Stimulated activated CD8-positive, alpha-beta memory T cell treated with anti-CD3 and anti-CD28 coated beads, Interleukin-15, amount 100 ng/mL, for 4 hours (primary cell): ENCODE measurements around the gene TSPAN32.
"Not testable (repeated sequence)": the region's sequence is repeated elsewhere in the genome, so short reads cannot be mapped to it uniquely, and the experiment has no call there.

Experiments
- DNase-seq, 2 donors: peaks; one replicate each; pipeline ENCODE4 v3.0.0-alpha.2; 2020; ENCODE audit warnings: low read depth in 2 of 2

TSPAN32 gene

DNA sequence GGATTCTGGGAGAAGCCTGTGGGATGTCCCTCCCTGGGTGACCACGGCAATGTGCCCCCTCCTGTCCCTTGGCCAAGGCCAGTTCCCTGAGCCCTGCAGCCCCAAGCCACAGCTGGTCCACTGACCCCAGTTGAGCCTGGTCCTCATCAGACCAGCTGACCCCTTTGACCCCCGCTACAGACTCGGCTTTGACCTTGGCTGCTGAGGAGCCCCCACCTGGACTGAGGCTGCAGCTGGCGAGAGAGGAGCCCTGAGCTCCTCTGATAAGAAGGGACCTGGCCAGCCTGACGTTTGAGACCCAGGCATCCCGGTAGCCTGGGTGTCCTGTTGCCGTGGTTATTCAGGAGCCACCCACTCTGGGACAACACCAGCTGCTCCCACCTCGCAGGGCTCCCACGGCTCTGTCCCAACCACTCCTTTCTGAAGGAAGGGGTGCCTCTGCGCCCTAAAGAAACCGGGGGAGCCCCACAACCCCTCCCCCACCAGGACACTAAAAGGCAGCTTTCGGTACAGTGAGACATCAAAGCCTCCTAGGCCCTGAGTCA is 34.4 kb upstream of the TSPAN32 start:
- no peak for DNase-seq

DNA sequence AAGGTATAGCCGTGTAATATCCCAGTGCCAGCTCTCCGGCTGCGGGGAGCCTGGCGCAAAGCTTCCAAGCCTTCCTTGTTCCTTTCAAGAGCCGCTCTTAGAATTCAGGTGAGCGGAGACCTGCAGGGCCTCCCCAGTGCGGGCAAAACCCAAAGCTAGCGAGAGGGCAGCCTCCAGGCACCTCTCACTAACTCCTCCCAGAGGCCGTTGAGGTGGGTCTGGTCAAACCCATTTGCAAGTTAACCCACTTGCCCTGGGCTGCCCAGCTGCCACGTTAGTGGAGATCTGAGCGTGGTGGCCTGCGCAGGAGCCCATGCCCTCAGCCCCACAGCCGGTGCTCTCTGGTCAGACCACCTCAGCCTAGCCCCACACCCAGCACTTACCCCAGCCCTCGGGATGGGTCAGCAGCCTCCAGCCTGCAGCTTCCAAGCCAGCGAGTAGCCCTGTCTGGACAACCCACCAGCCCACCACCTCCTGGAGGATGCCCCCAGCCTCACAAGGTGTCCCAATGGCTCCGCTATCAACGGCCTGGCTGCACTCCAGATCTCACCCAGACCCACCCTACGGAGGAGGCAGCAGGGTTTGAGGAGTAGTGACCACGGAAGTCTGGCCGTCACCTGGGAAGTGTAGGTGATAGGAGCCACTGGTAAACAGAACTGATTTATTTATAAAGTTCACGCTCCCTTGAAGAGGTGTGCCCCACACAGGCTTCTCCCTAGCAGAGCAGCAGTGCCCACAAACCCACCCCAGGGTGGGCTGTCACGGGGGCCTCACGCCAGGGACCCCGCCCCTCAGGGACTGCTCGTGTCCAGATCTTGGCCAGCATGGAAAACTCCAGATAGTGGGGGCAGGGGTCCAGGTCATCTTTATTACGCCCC is 33.7 kb upstream of the TSPAN32 start:
- no peak for DNase-seq

DNA sequence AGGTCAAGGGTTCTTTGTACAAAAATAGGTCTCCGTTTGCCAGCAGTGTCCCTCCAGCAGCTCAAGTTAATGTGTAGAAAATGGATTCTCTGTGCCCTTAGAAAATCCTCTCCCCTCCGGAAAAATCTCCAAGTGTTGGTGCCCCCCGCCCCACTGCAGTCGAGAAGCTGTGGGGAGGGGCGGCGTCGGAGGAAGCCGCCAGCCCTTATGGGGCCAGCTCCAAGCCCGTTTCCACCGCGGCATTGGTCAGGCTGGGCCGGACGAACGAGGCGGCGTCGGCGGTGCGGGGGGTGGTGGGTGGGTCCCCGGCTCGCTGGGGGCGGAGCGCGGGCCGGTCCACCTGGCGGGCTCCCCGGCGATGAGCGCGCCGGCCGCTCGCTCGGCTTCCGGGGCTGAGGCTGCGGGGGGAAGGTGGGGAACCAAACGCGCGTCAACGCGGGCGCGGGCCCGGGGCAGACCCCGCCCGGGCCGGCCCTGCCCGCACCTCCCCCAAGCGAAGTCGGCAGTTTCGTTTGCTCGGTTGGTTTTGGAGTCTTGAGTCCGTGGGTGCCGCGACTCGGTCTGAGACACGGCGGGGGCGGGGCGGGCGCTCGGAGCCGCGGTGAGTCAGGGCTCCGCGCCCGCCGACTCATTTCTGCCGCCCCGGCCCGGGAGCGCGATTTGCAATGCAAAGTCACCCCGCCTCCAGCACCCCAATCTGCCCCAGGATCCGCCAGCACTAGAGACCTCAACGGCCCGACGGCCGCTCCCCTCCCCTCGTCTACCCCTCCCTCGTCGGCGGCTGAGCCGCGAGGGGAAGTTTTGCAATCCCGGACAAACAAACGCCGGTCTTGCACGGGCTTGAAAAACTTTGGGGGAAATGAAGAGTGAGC is 32.8 kb upstream of the TSPAN32 start:
- peak; percentile 78 to 82 for DNase-seq

DNA sequence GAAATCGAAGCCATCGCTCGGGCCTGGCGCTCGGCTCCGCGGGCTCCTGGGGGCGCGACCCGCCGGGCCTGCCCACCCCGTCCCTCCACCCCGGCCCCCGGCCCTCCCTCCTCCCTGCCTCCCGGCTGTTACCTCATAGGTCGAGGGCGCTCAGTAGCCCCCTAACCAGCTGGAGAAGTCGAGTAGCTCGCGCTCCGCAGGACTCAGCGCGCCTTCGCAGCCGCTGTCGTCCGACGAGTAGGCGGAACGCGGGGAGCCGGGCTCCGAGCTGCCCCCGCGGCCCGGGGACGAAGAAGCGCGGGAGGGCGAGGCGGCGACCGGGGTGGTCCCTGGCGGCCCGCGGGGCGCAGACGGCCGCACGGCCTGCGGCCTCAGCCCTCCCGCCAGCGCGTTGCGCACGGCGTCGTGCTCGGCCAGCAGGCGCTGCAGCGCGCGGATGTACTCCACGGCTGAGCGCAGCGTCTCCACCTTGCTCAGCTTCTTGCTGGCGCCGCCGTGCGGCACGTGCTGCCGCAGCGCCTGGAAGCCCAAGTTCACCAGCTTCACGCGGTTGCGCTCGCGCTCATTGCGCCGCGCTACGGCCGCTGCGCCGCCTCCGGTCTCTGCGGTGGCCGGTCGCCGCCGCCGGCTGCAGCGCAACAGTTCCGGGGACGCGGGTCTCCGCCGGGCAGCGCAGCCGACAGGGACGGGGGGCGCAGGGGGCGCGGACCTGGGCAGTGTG is 32.1 kb upstream of the TSPAN32 start:
- no peak for DNase-seq

DNA sequence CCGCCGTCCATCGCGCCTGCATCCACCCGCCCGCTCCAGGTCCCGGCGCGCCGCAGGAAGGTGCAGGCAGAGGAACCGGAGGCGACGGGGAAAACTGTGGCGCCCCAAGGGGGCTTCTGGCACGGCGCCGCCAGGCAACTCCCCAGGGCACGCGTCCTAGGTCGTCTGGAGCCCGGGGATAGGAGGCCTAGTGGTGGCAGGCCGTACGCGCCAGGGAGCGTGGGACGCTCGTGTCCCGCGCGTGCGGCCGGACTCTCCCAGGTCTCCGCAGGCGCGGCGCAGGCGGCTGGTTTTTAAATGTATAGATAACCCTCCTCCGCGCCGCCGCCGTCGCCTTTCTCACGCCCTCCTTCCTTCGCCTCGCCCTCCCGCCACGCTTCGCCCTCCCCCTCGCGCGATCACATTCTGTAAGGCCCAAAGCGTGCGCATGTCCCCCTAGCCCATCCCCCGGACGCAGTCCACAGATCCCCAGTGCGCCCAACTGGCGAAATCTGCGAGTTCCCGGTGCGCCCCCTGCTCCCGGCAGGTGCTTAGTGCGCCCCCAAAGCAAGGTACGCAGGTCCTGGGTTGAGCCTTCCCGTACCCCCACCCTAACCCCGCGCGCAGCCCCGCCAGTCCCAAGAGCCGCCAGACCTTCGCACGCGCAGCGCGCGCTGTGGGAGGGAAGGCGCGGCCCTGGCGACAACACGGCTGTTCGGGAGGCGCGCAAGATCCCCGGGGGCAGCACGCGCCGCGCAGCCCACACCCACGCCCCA is 31.3 kb upstream of the TSPAN32 start, which contains the start of gene ASCL2:
Gene ASCL2 (minus strand): TSS at position 267 of the 755 bp plus-strand sequence. CDS start 256 bp downstream, at position 11.
- DNase-seq, result no peak

DNA sequence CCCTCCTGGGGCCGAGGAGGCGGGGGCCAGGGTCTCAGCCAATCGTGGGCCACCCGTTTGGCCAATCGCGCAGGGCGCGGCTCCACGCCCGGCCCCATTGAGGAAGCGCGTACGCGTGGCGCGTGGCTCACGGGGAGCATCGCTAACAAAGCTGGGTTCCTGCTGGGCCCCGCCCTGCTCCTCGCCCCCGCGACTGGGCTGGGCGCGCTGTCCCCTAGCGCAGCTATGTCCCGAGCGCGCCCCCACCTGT is 30.8 kb upstream of the TSPAN32 start:
- peak; percentile 47 to 66 for DNase-seq

DNA sequence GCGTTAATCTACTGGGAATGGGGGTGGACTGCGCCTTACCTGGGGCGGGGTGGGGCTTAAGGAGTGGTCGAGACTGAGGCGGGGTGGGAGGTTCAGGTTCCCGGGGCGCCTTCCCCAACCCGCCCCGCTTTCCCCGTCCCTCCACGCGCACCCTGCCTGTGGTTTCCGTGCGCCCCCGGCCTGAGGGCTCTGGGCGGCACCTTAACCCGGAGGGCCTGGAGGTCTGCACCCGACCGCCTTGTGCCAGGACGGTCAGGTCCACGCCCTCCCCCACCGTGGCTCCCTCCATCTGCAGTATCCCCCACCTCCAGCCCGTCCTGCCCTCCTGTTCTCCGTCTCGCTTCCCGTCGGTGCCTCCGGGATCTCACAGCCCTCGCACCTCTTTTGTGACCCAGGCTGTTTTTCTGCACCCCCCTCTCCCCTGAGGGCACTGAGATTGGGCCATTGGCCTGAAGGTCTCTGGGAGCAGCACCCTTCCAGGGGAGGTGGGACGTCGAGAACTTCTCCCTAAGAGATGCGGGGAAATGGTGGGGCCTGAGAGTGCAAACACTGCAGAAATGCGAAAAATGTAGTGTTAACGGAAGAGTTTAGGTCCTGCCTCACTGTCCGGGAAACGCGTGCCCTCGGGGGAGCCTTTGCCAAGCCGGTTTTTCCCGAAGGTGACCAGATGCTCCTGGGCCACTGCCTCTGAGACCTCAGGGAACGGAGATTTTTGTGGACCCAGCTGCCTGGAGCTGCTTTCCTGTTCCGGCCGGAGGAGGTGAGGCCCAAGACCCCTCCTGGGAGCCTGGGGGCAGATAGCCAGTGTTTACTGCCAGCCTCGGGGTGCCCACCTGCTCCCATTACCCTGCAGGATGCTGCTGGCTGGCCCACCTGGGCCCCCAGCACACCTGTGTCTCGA is 30.2 kb upstream of the TSPAN32 start:
- no peak for DNase-seq

DNA sequence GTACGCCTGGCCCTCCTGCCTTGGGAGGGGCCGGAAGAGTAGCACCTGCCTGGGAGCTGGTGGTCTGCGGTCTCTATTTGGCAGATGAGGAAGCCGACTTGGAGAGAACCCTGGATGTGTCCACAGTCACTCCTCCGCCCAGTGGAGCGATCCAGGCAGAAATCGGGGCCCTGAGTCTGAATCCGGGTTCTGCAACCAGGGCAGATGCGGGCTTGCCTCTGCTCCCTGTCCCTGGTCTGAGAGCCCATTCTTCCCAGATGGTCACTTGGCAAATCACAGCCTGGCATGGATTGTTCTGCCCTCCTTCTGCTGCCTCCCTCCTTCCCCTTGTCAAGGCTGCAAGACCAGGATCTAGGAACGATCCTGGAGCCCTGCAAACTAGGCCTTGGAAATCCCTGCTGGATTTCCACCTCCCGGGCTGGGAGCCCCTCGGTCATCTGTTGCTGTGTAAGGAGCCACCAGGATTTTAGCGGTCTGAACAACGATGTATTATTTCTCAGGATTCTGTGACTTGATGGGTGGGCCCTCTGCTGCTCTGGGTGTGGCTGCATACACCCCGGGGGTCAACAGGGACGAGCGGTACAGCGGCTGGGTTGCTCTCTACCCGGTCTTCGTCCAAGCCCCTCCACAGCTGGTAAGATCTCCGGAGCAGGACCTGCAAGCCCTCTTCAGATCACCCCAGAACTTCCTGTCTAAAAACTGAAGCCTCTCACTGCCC is 29.4 kb upstream of the TSPAN32 start:
- no peak for DNase-seq

DNA sequence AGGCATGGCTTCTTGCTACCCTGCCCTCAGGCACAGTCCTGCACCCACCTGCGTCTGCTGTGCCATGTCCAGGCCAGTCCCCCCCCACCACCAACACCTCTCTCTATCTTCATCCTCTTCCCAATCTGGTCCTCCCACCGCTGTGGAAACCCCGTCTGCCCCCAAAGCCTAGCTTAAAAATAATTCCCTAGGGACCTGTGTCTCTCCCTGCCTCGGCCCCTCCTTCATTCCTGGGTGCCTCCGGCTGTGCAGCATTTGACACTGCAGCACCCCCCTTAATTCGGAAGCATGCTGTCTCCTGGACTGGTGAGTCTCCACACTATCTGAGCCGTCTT is 28.9 kb upstream of the TSPAN32 start:
- DNase-seq, result no peak

DNA sequence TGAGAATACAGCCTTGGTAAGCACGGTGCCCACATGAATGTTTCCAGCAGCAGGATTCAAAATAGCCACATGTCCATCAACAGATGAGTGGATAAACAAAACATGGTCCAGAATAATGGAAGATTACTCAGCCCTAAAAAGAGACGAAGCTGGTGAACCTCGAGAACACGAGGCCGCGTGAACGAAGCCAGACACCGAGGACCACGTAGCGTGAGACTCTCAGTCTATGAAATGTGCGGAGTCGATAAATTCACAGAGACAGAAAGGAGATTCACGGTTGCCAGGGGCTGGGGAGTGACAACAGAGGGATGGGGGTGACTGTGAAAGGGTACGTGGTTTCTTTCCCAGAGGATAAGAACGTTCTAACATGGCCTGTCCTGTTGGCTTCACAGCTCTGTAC is 28.5 kb upstream of the TSPAN32 start:
- no peak for DNase-seq

DNA sequence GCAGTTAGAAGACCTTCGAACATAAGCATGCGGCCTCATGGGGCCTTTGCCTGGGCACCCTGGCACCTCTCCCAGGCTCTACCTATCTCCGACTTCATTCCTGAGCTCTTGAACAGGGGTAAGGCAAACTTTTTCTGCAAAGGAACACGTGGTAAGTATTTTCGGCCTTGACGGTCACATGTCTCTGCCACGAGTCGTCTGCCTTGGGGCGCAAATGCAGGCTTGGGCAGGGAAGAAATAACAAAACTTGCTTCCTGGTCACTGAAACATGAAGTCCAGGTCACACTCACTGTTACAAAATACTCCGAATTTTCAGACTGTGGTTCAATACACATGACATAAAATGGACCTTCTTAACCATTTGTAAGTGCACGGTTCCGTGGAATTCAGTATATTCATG is 28.0 kb upstream of the TSPAN32 start:
- DNase-seq, result no peak

DNA sequence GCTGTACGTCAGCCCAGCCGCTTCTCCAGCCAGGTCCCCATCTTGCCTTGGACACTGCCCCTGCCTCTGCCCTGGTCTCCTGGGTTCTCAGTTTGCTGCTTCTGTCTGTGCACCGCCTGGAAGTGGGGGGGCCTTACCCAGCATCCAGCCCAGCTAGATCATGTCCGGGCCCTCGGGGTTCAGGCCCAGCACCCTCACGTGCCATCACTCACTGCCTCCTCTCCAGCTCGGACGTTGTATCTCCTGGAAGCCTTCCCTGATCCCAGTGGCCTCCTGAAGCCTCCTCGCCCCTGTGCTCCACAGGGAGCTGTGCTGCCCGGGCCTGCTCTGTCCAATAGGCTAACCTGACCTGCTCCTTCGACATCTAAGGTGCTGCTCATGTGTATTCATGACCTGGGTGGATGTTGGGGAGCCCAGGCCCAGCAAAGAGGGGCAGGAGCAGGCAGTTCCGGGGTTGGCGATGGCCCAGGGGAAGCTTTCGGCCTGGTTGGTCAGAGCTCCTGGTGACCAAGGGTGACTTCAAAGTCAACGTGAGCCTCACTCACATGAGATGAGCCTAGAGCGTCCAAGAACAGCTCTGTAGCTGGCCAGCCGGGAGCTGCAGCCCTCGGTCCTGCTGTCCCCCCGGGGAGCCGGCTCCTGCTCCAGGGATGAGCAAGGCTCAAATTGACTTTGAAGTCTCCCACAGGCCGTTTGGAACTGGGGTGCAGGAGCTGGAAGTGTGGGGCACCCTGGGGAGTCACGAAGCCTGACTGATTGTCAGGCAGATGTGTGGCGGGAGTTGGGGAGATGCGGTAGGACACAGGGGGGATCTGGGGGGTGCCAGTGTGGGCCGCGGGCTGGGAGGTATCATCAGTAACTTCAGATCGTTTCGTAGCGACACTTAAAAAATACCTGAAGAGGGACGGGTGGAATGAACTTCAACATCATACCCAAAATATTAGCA is 26.2 kb upstream of the TSPAN32 start:
- no peak for DNase-seq

DNA sequence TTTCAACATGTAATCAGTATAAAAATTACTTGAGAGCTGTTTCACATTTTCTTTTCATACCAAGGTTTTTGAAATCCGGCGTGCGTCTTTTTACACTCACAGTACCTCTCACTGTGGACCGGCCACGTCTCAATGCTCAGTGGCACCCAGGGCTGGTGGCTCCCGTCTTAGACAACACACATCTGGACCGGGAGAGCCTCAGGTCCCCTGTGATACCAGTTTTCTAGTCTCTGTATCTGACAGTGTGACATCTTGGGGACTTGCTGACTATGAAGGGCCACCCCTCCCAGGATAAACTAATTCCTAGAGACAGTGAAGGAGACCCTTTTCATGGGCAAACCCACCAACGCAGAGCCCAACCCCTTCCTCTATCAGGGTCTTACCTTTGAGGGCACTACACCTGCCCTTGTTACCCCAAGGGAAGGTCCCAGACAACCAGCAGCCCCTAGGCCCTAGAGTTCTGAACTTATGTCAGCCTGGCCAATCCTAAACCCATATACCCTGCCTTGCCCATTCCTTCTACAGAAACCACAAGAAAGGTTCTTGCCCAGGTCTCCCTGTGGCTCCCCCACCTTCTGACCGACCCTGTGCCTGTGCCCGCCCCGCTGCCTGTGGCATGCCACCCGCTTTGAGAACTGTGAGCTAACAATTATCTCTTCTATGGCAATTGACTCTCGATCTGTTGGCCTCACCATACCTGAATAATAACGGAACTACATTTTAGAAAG is 25.4 kb upstream of the TSPAN32 start:
- no peak for DNase-seq

DNA sequence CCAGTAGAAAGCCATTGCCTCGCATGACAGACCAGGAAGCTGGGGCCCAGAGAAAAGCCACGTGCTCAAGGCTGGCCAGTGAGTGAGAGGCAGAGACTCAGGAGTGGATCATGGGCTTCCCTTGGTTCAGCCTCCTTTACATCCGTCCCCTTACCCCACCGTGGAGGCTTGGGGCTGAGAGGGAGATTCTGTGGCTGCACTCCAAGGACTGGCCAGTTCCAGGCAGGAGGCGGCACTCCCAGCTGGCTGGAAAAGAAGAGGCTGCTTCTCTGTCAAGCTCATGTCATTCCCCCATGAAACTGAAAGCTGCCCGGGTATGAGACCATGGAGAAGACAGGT is 24.8 kb upstream of the TSPAN32 start:
- DNase-seq, result no peak

DNA sequence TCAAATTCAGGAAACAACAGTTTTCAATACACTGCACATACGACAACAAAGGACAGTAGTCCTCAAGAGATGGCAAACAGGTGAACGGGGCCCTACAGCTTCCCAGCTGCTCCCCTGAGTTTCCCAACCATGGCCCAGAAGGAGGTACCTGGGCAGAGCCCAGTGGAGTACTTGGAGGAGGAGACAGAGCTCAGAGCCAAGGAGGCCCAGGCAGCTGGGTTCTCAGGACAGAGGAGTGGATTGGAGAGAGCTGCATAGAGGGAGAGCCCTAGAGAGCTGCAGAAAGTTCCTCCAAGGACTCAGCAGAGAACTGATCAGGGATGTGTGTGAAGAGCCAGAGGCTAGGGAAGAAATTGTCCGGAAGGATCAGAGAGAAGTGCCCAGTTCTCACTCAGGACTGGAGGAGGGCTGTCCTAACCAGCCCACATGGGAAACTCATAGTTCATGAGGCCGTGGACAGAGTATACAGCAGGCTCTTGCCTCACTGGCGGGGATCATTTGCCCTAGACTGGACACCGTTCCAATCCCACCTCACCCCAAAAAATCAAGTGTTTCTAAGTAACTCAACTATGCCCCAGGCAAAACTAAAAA is 23.8 kb upstream of the TSPAN32 start:
- DNase-seq, result no peak

DNA sequence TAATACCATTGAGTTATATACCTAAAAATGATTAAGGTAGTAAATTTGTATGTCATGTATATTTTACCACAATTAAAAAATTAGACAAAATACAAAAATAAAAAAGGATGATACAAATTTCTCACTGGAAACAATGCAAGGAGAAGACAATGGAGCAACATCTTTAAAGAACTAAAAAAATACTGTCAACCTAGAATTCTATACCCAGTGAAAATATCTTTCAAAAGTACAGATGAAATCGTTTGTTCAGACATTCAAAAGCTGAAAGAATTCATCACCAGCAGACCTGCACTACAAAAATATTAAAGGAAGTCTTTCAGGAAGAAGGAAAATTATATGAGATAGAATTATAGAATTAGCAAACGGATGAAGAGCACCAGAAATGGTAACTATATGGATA is 21.6 kb upstream of the TSPAN32 start:
- no peak for DNase-seq

DNA sequence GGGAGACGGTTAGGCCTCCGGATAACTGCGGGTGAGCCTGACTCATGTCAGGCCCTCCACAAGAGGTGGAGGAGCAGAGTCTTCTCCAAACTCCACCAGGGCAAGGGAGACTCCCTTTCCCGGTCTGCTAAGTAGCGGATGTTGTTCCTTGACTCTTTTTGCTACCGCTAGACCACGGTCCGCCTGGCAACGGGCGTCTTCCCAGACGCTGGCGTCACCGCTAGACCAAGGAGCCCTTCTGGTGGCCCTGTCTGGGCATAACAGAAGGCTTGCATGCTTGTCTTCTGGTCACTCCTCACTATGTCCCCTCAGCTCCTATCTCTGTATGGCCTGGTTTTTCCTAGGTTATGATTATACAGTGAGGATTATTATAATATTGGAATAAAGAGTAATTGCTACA is 15.5 kb upstream of the TSPAN32 start:
- DNase-seq, result not testable (repeated sequence)

DNA sequence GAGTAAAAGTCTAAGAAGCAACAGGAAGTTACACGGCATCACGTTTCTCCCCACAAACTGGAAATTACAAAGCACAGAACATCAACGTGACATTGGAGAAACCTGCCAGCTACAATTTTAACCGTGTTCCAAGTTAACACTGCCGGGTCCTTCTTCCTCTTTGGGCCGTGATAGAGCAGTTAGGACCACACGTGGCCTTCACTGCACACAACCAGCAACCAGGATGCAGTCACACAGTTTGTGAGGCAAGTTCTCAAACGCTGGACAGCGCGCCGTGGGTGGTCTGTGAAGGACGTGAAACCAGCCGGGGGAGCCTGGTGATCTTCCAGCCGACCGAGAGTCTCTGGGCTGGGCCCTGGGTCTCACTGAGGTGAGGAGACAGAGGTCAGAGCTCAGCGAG is 14.7 kb upstream of the TSPAN32 start:
- DNase-seq, result no peak
